Measurements from ENCODE around the gene TAF4.
A peak's percentile ranks its signal among the peaks of the same experiment; 100 is the strongest.

The TAF4 gene

GRCh38 chr20:62065674-62066338, at the start of gene TAF4:
TAF4 (minus strand) TSS chr20:62065881; CDS start chr20:62065810, 71 bp downstream.
- peaks cover 56% of the 10 kb centered on the region for H3K4me1 Mint-ChIP-seq
- DNase-seq (peak; percentile 81 to 85), ATAC-seq (peak; percentile 77)
- no peaks in the 10 kb centered on the region for H3K9me3 Mint-ChIP-seq
- peak within 1 kb of the TSS; percentile 92 to 97 for H3K27ac Mint-ChIP-seq
- H3K4me3 Mint-ChIP-seq, result peak within 1 kb of the TSS; percentile 90 to 93
- no peaks in the 10 kb centered on the region for H3K27me3 Mint-ChIP-seq

- no peaks in the 10 kb centered on the region for H3K27me3 Mint-ChIP-seq
Observed at GRCh38 chr20:62114894-62115293, 49.2 kb upstream of the TAF4 start.

GRCh38 chr20:62112368-62112767, 46.7 kb upstream of the TAF4 start:
- H3K4me1 Mint-ChIP-seq, result peaks cover 6% of the 10 kb centered on the region
- no peak for ATAC-seq
- H3K27ac Mint-ChIP-seq, result no peak overlapping the region

More at GRCh38 chr20:62114894-62115293, 49.2 kb upstream of the TAF4 start:
- ATAC-seq (no peak), DNase-seq (no peak)
- no peak overlapping the region for H3K4me3 Mint-ChIP-seq
- H3K4me1 Mint-ChIP-seq, result peaks cover 31% of the 10 kb centered on the region
- H3K27ac Mint-ChIP-seq, result peak overlapping the region in 1 of 2 donors; percentile 42
- peaks cover 20 to 44% of the 10 kb centered on the region in 2 donors for H3K9me3 Mint-ChIP-seq

GRCh38 chr20:62111148-62111547, 45.5 kb upstream of the TAF4 start:
- Mint-ChIP-seq H3K4me1 (no peaks in the 10 kb centered on the region), H3K27ac (peak overlapping the region in 1 of 2 donors; percentile 34), H3K27me3 (no peaks in the 10 kb centered on the region), H3K4me3 (no peak overlapping the region), H3K9me3 (peaks cover 49 to 79% of the 10 kb centered on the region in 2 donors)
- DNase-seq (no peak), ATAC-seq (no peak)

More at GRCh38 chr20:62112368-62112767, 46.7 kb upstream of the TAF4 start:
- DNase-seq, result no peak
- Mint-ChIP-seq H3K27me3 (no peaks in the 10 kb centered on the region), H3K9me3 (peaks cover 43 to 69% of the 10 kb centered on the region in 2 donors), H3K4me3 (no peak overlapping the region)

- Mint-ChIP-seq H3K4me3 (no peak overlapping the region), H3K27ac (no peak overlapping the region), H3K4me1 (no peaks in the 10 kb centered on the region), H3K27me3 (no peaks in the 10 kb centered on the region), H3K9me3 (peaks cover 60 to 94% of the 10 kb centered on the region in 2 donors)
- DNase-seq (no peak), ATAC-seq (no peak)
Observed at GRCh38 chr20:62105592-62105991, 39.9 kb upstream of the TAF4 start.

- peak overlapping the region in 1 of 2 donors; percentile 34 for H3K27ac Mint-ChIP-seq
- no peaks in the 10 kb centered on the region for H3K4me1 Mint-ChIP-seq
- ATAC-seq (no peak), DNase-seq (no peak)
- no peak overlapping the region for H3K4me3 Mint-ChIP-seq
- H3K27me3 Mint-ChIP-seq, result no peaks in the 10 kb centered on the region
- peaks cover 57 to 95% of the 10 kb centered on the region in 2 donors for H3K9me3 Mint-ChIP-seq
Observed at GRCh38 chr20:62104791-62105345, 39.2 kb upstream of the TAF4 start.

- no peaks in the 10 kb centered on the region for H3K27me3 Mint-ChIP-seq
- H3K27ac Mint-ChIP-seq, result peak overlapping the region in 1 of 2 donors; percentile 34
- peaks cover 55 to 95% of the 10 kb centered on the region in 2 donors for H3K9me3 Mint-ChIP-seq
- no peak overlapping the region for H3K4me3 Mint-ChIP-seq
- DNase-seq (no peak), ATAC-seq (no peak)
- H3K4me1 Mint-ChIP-seq, result no peaks in the 10 kb centered on the region
Observed at GRCh38 chr20:62104234-62104789, 38.6 kb upstream of the TAF4 start.

- peaks cover 48 to 93% of the 10 kb centered on the region in 2 donors for H3K9me3 Mint-ChIP-seq
- H3K4me3 Mint-ChIP-seq, result no peak overlapping the region
- no peaks in the 10 kb centered on the region for H3K27me3 Mint-ChIP-seq
- ATAC-seq (no peak), DNase-seq (no peak)
- no peak overlapping the region for H3K27ac Mint-ChIP-seq
- H3K4me1 Mint-ChIP-seq, result no peaks in the 10 kb centered on the region
Observed at GRCh38 chr20:62103508-62104233, 38.0 kb upstream of the TAF4 start.

GRCh38 chr20:62101078-62101477, 35.4 kb upstream of the TAF4 start:
- DNase-seq, result no peak
- Mint-ChIP-seq H3K4me3 (no peak overlapping the region), H3K27ac (peak overlapping the region in 1 of 2 donors; percentile 87), H3K4me1 (no peaks in the 10 kb centered on the region), H3K9me3 (peaks cover 28 to 68% of the 10 kb centered on the region in 2 donors), H3K27me3 (no peaks in the 10 kb centered on the region)
- no peak for ATAC-seq

GRCh38 chr20:62097881-62098407, 32.3 kb upstream of the TAF4 start:
- Mint-ChIP-seq H3K27ac (no peak overlapping the region), H3K9me3 (peaks cover 10 to 39% of the 10 kb centered on the region in 2 donors), H3K4me3 (no peak overlapping the region), H3K4me1 (no peaks in the 10 kb centered on the region), H3K27me3 (no peaks in the 10 kb centered on the region)
- ATAC-seq (no peak), DNase-seq (no peak)

- no peak for DNase-seq
- Mint-ChIP-seq H3K9me3 (peaks cover 15 to 36% of the 10 kb centered on the region in 2 donors), H3K4me3 (no peak overlapping the region), H3K27ac (peak overlapping the region in 1 of 2 donors; percentile 59), H3K27me3 (no peaks in the 10 kb centered on the region), H3K4me1 (no peaks in the 10 kb centered on the region)
- no peak for ATAC-seq
Observed at GRCh38 chr20:62096421-62097380, 31.0 kb upstream of the TAF4 start.

GRCh38 chr20:62089393-62089792, 23.7 kb upstream of the TAF4 start:
- Mint-ChIP-seq H3K27me3 (no peaks in the 10 kb centered on the region), H3K27ac (no peak overlapping the region), H3K4me1 (no peaks in the 10 kb centered on the region), H3K4me3 (no peak overlapping the region), H3K9me3 (peaks cover 5 to 9% of the 10 kb centered on the region in 2 donors)
- DNase-seq, result no peak
- ATAC-seq, result no peak

- Mint-ChIP-seq H3K27ac (no peak overlapping the region), H3K9me3 (peaks cover 5 to 9% of the 10 kb centered on the region in 2 donors), H3K27me3 (no peaks in the 10 kb centered on the region), H3K4me1 (no peaks in the 10 kb centered on the region), H3K4me3 (no peak overlapping the region)
- no peak for DNase-seq
- no peak for ATAC-seq
Observed at GRCh38 chr20:62088258-62089127, 22.8 kb upstream of the TAF4 start.

- H3K27ac Mint-ChIP-seq, result no peak overlapping the region
- ATAC-seq (no peak), DNase-seq (no peak)
- no peaks in the 10 kb centered on the region for H3K27me3 Mint-ChIP-seq
- no peaks in the 10 kb centered on the region for H3K4me1 Mint-ChIP-seq
- peaks cover 5 to 9% of the 10 kb centered on the region in 2 donors for H3K9me3 Mint-ChIP-seq
- no peak overlapping the region for H3K4me3 Mint-ChIP-seq
Observed at GRCh38 chr20:62087632-62088031, 22.0 kb upstream of the TAF4 start.
